Measurements from ENCODE around the gene KCNIP3.

GRCh38 chr2:95258271-95258670 lies 38.9 kb upstream of the KCNIP3 start:
- no peak for TF ChIP-seq CTCF (IDR thresholded peaks at IDR 0.05)
- no peak for TF ChIP-seq POLR2A (IDR thresholded peaks at IDR 0.05)

Data from esophagus squamous epithelium (tissue), 4 donors.